AG04449 (cell line): ENCODE data around the gene NMNAT1.

Experiments
- CTCF ChIA-PET: fragments of 350-600 bp; formaldehyde crosslinking; extraction: SDS; loops from one replicate; lab custom pipeline; 2021; ENCODE audit warnings: antibody characterized with exemption; lab: Yijun Ruan, JAX
- POLR2A ChIA-PET: fragments of 400-600, 350-600 bp; formaldehyde crosslinking; extraction: SDS; loops from one replicate; lab custom pipeline; 2020; ENCODE audit warnings: antibody characterized with exemption, inconsistent platforms; lab: Yijun Ruan, JAX
- DNase-seq: peaks from one replicate; pipeline ENCODE4 v3.0.0-alpha.2; 2010; ENCODE audit warnings: low read depth, low spot score
- H3K4me3 ChIP-seq: 2 replicates; pipeline ENCODE4 v1.5.1; 2011; ENCODE audit warnings: low read depth, mild to moderate bottlenecking, control low read depth, low read length
- TF ChIP-seq, protein P1 (sequence below): IDR thresholded peaks from one replicate; pipeline ENCODE4 v1.5.1; 2011; ENCODE audit warnings: mild to moderate bottlenecking, moderate library complexity, low read length, control low read depth, inconsistent platforms; ENCODE audit not compliant: insufficient read depth; ENCODE audit errors: missing control alignments

Gene NMNAT1

DNA sequence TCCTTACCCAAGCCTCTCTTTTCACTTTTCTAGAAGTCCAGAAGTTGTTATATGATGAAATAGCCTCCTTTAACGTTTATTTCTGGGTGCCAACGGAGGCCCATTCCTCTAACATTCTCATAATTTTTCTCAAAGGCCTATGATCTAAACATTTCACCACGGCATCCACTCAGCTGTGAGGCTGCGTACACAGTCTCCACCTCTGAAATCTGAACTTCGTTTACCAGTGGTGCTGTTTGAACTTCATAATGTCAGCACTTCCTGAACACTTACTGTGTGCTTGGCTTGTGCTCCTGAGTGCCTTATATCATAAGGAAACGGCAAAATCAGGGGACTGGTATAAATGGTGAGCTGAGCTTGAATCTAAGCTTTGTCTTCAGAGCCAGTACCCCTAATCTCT is 41.7 kb downstream of the NMNAT1 start:
- no peak overlapping the region for H3K4me3 ChIP-seq
- POLR2A ChIA-PET, result no interaction called here
- CTCF ChIA-PET, result no interaction called here
- TF ChIP-seq, protein P1, sequence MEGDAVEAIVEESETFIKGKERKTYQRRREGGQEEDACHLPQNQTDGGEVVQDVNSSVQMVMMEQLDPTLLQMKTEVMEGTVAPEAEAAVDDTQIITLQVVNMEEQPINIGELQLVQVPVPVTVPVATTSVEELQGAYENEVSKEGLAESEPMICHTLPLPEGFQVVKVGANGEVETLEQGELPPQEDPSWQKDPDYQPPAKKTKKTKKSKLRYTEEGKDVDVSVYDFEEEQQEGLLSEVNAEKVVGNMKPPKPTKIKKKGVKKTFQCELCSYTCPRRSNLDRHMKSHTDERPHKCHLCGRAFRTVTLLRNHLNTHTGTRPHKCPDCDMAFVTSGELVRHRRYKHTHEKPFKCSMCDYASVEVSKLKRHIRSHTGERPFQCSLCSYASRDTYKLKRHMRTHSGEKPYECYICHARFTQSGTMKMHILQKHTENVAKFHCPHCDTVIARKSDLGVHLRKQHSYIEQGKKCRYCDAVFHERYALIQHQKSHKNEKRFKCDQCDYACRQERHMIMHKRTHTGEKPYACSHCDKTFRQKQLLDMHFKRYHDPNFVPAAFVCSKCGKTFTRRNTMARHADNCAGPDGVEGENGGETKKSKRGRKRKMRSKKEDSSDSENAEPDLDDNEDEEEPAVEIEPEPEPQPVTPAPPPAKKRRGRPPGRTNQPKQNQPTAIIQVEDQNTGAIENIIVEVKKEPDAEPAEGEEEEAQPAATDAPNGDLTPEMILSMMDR, result no peak
- DNase-seq, result no peak

DNA sequence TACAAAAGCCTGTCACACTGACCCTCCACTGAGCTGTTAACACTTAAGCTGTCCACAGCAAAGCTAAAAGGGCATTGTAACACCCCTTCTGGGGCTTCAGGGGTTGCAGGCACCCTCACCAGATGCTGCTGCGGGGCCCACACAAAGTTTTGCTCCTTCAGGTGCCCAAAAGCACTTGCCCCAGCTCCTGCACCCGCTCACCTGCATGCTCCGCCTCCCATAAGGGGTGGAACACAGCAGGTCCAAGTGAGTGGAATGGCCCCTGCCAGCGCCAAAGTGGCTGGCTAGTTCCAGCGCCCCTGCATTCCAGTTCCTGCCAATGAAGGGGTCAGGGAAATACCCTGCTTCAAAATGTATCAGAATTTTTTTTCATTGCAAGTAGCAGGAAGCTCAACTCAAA is 46.5 kb downstream of the NMNAT1 start:
- H3K4me3 ChIP-seq, result no peak overlapping the region
- DNase-seq, result no peak
- ChIA-PET POLR2A (no interaction called here), CTCF (interaction anchor here (1.9 kb wide), 1 partner anchor 39 kb away, joined by 7 read pairs; no protein-coding TSS in a partner anchor)
- TF ChIP-seq, protein P1, result no peak

DNA sequence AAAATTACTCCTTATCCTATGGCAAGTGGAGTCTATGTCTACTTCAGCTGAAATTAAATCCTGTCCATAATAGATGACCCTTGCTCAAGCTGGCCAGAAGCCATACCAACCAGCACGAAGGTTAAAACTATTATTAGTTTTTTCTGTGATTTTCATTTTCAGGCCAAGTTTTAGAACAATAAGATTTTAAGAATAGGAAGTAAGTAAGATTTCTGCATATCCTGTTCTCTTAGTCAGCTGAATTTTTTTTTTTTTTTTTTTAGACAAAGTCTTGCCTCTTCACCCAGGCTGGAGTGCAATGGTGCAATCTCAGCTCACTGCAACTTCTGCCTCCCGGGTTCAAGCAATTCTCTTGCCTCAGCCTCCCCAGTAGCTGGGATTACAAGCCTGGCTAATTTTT is 47.7 kb downstream of the NMNAT1 start:
- no peak overlapping the region for H3K4me3 ChIP-seq
- TF ChIP-seq, protein P1, result no peak
- CTCF ChIA-PET, result interaction anchor here (1.9 kb wide), 1 partner anchor 40 kb away, joined by 7 read pairs; no protein-coding TSS in a partner anchor
- DNase-seq, result no peak
- POLR2A ChIA-PET, result no interaction called here

DNA sequence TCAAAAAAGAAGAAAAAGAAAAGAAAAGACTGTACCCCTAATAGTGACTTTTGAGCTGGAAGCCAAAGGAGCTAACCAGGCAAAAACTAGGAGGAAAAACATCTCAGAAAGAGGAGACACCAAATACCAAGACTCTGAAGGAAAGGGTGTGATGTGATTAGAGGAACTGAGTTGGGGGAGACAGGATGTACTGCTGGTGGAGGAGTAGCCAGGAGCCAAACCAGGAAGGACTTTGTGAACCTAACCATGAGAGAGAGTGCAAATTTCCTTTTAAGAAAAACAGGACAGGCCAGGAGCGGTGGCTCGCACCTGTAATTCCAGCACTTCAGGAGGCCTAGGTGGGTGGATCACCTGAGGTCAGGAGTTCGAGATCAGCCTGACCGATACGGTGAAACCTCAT is 49.6 kb downstream of the NMNAT1 start:
- no peak for DNase-seq
- TF ChIP-seq, protein P1, result no peak
- no peak overlapping the region for H3K4me3 ChIP-seq
- POLR2A ChIA-PET, result no interaction called here
- CTCF ChIA-PET, result no interaction called here

DNA sequence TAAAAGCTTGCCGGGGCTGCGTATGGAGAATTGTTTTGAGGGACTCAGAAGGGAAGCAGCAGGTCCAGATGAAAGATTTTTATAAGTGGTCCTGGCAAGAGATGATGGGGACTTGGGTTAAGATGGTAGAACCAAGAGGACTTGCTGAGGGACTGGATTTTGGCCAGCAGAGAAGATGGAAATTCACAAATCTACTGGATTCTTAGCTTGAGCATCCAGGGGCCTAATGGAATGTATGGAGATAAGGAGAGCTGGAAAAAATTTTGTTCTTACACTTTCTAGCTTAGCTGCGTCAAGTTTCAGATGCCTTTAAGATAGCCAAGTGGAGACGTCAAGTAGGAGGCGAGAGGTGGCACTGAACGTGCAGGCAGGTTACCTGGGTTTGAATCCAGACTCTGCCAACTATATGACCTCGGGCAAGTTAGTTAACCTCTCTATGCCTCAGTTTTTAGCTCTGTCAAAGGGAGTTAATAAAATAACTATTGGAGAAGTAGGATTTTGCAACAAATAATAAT is 50.3 kb downstream of the NMNAT1 start:
- no peak for DNase-seq
- H3K4me3 ChIP-seq, result no peak overlapping the region
- ChIA-PET CTCF (interaction anchor here (1.2 to 1.4 kb wide), 2 partner anchors 41 to 217 kb away, joined by 3 read pairs; partner anchors contain the start of gene KIF1B), POLR2A (interaction anchor here (0.6 kb wide), 1 partner anchor 460 kb away, joined by 6 read pairs; no protein-coding TSS in a partner anchor)
- TF ChIP-seq, protein P1, result no peak

DNA sequence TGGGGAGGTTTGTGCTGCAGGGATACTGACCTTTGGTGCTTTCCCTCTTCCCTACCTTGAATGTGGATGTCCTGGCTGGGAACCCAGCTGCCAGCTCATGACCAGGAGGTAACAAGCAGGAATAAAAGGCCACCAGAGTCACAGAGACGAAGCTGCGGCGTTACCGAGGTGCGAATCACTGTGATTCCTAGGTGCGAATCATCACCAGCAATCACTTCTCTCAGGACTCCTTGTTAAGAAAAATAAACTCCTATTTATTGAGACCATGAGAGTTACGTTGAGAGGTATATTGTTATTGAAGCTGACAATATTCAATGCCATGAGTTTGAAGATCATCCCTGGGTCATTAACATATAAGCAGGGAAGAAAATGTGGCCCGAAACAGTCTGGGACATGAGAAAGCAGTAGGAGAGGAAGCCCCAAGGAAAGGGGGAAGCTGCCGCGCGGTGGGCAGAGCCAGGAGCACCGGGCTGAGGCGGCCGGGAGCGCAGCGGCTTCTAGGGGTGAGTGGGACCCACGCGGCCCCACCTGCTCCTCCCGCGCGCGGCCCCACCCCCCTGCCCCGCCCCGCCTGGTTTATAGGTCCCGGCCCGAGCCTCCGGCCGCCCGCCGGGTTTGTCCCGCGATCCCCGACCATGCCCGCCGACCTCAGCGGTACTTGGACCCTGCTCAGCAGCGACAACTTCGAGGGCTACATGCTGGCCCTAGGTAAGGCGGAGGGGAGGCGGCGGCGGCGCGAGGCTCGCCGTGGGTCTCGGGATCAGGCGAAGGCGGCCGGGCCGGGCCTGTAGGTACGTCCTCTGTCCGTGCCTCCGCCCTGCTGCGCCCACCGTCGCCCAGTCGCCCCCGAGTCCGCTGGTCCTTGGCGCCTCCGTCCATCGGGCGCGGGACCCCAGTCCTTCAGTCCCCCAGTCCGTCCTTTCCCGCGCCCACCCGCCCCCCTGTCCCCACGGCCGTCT is 53.6 kb downstream of the NMNAT1 start, which contains the start of gene RBP7:
Gene RBP7, plus strand, starts transcription at position 605 of the 959 bp plus-strand sequence. Its CDS starts 31 bp downstream, at position 636.
- CTCF ChIA-PET, result no interaction called here
- H3K4me3 ChIP-seq, result peak within 1 kb of the TSS; percentile 34
- POLR2A ChIA-PET, result no interaction called here
- no peak for DNase-seq
- TF ChIP-seq, protein P1, result no peak
